GM18861 (cell line): ENCODE results near the gene KPNB1.
A peak's percentile ranks its signal among the peaks of the same experiment; 100 is the strongest.

Source experiments
- ATAC-seq: cut with Tn5 transposase; IDR thresholded peaks from one replicate; pipeline ENCODE4 v1.9.1; 2021; ENCODE audit not compliant: unreplicated experiment

The KPNB1 gene

GRCh38 chr17:47636273-47637030, 13.3 kb upstream of the KPNB1 start:
- no peak for ATAC-seq

GRCh38 chr17:47638903-47639302, 10.8 kb upstream of the KPNB1 start:
- no peak for ATAC-seq

- no peak for ATAC-seq
Measured at GRCh38 chr17:47640076-47640475, 9.6 kb upstream of the KPNB1 start.

GRCh38 chr17:47641202-47641601, 8.5 kb upstream of the KPNB1 start:
- ATAC-seq, result no peak

GRCh38 chr17:47643116-47643515, 6.6 kb upstream of the KPNB1 start:
- no peak for ATAC-seq

GRCh38 chr17:47644324-47644723, 5.4 kb upstream of the KPNB1 start:
- no peak for ATAC-seq

- ATAC-seq, result no peak
Measured at GRCh38 chr17:47649972-47650524, 329 bp downstream of the KPNB1 start.

- peak; percentile 39 for ATAC-seq
Measured at GRCh38 chr17:47650525-47651522, 1.1 kb downstream of the KPNB1 start.

GRCh38 chr17:47651704-47652103, 2.0 kb downstream of the KPNB1 start:
- no peak for ATAC-seq

GRCh38 chr17:47652570-47652969, 2.9 kb downstream of the KPNB1 start:
- no peak for ATAC-seq

- ATAC-seq, result no peak
Measured at GRCh38 chr17:47653442-47653841, 3.7 kb downstream of the KPNB1 start.

GRCh38 chr17:47654991-47655390, 5.3 kb downstream of the KPNB1 start:
- ATAC-seq, result no peak

- no peak for ATAC-seq
Measured at GRCh38 chr17:47660064-47660492, 10.4 kb downstream of the KPNB1 start.

GRCh38 chr17:47663912-47664623, 14.3 kb downstream of the KPNB1 start:
- no peak for ATAC-seq

GRCh38 chr17:47664624-47664941, 14.9 kb downstream of the KPNB1 start:
- ATAC-seq, result no peak

- ATAC-seq, result no peak
Measured at GRCh38 chr17:47665655-47666054, 15.9 kb downstream of the KPNB1 start.

- no peak for ATAC-seq
Measured at GRCh38 chr17:47669081-47669480, 19.4 kb downstream of the KPNB1 start.

- ATAC-seq, result no peak
Measured at GRCh38 chr17:47670064-47670463, 20.3 kb downstream of the KPNB1 start.

- ATAC-seq, result no peak
Measured at GRCh38 chr17:47674499-47674898, 24.8 kb downstream of the KPNB1 start.

- no peak for ATAC-seq
Measured at GRCh38 chr17:47675380-47676198, 25.9 kb downstream of the KPNB1 start.

- no peak for ATAC-seq
Measured at GRCh38 chr17:47676199-47676472, 26.4 kb downstream of the KPNB1 start.
